OCI-LY1 (cell line): ENCODE data around the gene CHST11.

ENCODE experiments used
- CTCF ChIP-seq: fragments of 200-600 bp; sonication (generic), shearing (Covaris generic); IDR thresholded peaks from 2 replicates; pipeline ENCODE4 v1.5.1; 2017; ENCODE audit warnings: mild to moderate bottlenecking, antibody characterized with exemption, low read length, moderate library complexity, mixed read lengths
- EZH2 ChIP-seq: fragments of 200-600 bp; sonication (generic), shearing (Covaris generic); IDR thresholded peaks from 2 replicates; pipeline ENCODE4 v1.8.0; 2017; ENCODE audit warnings: borderline replicate concordance, mixed run types, mild to moderate bottlenecking, antibody characterized with exemption, low read length, moderate library complexity, mixed read lengths

GRCh38 chr12:104568487-104568868, 111.7 kb downstream of the CHST11 start:
- no peak for TF ChIP-seq CTCF
- no peak for TF ChIP-seq EZH2
